Right atrium auricular region (tissue), 2 donors: Measurements from ENCODE around the gene MFSD11. TPM values are rescaled to one million over a fixed set of nuclear protein-coding genes. Genes with fewer than 3 reads are reported as not detected.
"Not testable (repeated sequence)": the region's sequence is repeated elsewhere in the genome, so short reads cannot be mapped to it uniquely, and the experiment has no call there.

Experiments
- DNase-seq: peaks from one replicate; pipeline ENCODE4 v3.0.0-alpha.2; 2019; ENCODE audit warnings: low spot score
- H3K27ac ChIP-seq, 2 donors: fragments of 200-600 bp; sonication (generic); 1 replicate in 1 of 2; 2 replicates in 1 of 2; pipeline ENCODE4 v1.5.1; 2016 to 2019
- H3K27me3 ChIP-seq, 2 donors: fragments of 200-600 bp; sonication (generic); one replicate each; pipeline versions ENCODE4 v1.5.1 to v1.6.0; 2017 to 2019
- H3K36me3 ChIP-seq: fragments of 200-600 bp; sonication (generic); one replicate; pipeline ENCODE4 v1.5.1; 2016
- H3K4me1 ChIP-seq, 2 donors: fragments of 200-600 bp; sonication (generic); one replicate each; pipeline versions ENCODE4 v1.5.1 to v1.6.0; 2017 to 2019
- H3K4me3 ChIP-seq, 2 donors: fragments of 200-600 bp; sonication (generic); 1 replicate in 1 of 2; 2 replicates in 1 of 2; pipeline ENCODE4 v1.5.1; 2017 to 2019; ENCODE audit warnings: mild to moderate bottlenecking in 1 of 2, moderate library complexity in 1 of 2
- H3K9me3 ChIP-seq, 2 donors: fragments of 200-600 bp; sonication (generic); one replicate each; pipeline ENCODE4 v1.5.1; 2019
- total RNA-seq, 2 donors: library from RNA; depleted of rRNA; stranded (reverse); fragments of >200 nt; gene quantifications; one replicate each; pipeline ENCODE4 v1.1.0, GENCODE V29; 2016
- TF ChIP-seq, protein P1 (sequence below), 2 donors: fragments of 200-600 bp; sonication (generic); IDR thresholded peaks; one replicate each; pipeline ENCODE4 v1.5.1; 2019; ENCODE audit warnings: antibody characterized with exemption in 2 of 2

MFSD11 gene
- total RNA-seq, 2 donors from 2014 or later: 24.8 to 29.3 TPM

DNA sequence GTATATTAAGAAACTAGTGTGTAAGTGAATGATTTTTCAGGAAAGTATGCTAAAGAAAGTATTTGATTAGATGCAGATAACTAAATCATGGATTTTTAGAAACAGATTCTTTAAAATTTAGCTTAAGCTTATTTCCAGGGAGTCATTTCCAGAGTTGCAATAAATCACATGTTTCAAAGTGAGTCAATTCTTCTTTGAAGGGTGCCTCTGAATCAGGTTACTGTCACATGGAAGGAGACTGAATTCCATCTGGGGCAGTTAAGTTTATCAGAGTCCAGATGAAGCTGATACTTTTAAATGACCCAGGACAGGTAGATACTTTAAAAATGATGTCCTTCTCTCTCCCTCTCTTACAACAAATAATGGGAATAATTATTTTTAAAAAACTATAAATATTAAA, 5.0 kb downstream of the MFSD11 start:
- Histone ChIP-seq H3K27ac (peak overlapping the region in 1 of 2 donors; percentile 99), H3K4me3 (no peak overlapping the region), H3K9me3 (no peaks in the 10 kb centered on the region), H3K36me3 (peaks cover 50% of the 10 kb centered on the region), H3K4me1 (peaks cover 0 to 31% of the 10 kb centered on the region in 2 donors), H3K27me3 (no peaks in the 10 kb centered on the region)
- no peak for DNase-seq
- TF ChIP-seq, protein P1, sequence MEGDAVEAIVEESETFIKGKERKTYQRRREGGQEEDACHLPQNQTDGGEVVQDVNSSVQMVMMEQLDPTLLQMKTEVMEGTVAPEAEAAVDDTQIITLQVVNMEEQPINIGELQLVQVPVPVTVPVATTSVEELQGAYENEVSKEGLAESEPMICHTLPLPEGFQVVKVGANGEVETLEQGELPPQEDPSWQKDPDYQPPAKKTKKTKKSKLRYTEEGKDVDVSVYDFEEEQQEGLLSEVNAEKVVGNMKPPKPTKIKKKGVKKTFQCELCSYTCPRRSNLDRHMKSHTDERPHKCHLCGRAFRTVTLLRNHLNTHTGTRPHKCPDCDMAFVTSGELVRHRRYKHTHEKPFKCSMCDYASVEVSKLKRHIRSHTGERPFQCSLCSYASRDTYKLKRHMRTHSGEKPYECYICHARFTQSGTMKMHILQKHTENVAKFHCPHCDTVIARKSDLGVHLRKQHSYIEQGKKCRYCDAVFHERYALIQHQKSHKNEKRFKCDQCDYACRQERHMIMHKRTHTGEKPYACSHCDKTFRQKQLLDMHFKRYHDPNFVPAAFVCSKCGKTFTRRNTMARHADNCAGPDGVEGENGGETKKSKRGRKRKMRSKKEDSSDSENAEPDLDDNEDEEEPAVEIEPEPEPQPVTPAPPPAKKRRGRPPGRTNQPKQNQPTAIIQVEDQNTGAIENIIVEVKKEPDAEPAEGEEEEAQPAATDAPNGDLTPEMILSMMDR (IDR thresholded peaks at IDR 0.05): no peak

GRCh38 chr17:76744747-76745146, 6.8 kb downstream of the MFSD11 start:
- no peak for DNase-seq
- H3K27ac ChIP-seq: peak overlapping the region; percentile 51 to 71
- peaks cover 0 to 24% of the 10 kb centered on the region in 2 donors for H3K4me1 ChIP-seq
- no peaks in the 10 kb centered on the region for H3K9me3 ChIP-seq
- TF ChIP-seq, protein P1 (IDR thresholded peaks at IDR 0.05): no peak
- no peak overlapping the region for H3K4me3 ChIP-seq
- peaks cover 50% of the 10 kb centered on the region for H3K36me3 ChIP-seq
- H3K27me3 ChIP-seq: no peaks in the 10 kb centered on the region

DNA sequence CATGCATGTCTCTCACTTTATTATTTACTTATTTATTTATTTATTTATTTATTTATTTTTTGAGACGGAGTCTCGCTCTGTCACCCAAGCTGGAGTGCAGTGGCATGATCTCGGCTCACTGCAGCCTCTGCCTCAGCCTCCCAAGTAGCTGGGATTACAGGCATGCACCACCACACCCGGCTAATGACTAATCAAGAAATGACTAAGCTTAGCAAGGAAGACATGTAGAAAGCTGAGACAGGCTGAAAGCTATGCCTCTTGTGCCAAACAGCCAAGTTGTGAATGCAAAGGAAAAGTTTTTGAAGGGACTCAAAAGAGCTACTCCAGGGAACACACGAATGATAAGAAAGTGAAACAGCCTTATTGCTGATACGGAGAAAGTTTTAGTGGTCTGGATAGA, 7.9 kb downstream of the MFSD11 start:
- H3K36me3 ChIP-seq: peaks cover 50% of the 10 kb centered on the region
- H3K4me1 ChIP-seq: peaks cover 0 to 22% of the 10 kb centered on the region in 2 donors
- H3K27me3 ChIP-seq, H3K4me3 ChIP-seq, H3K9me3 ChIP-seq, DNase-seq, H3K27ac ChIP-seq: not testable (repeated sequence)

GRCh38 chr17:76747716-76748363, 9.9 kb downstream of the MFSD11 start:
- Histone ChIP-seq H3K9me3 (no peaks in the 10 kb centered on the region), H3K4me1 (peaks cover 0 to 18% of the 10 kb centered on the region in 2 donors), H3K4me3 (no peak overlapping the region), H3K27ac (peak overlapping the region; percentile 62 to 78), H3K36me3 (peaks cover 37% of the 10 kb centered on the region), H3K27me3 (no peaks in the 10 kb centered on the region)
- no peak for DNase-seq
- TF ChIP-seq, protein P1 (IDR thresholded peaks at IDR 0.05): no peak

GRCh38 chr17:76748657-76749056, 10.7 kb downstream of the MFSD11 start:
- H3K9me3 ChIP-seq: no peaks in the 10 kb centered on the region
- H3K27me3 ChIP-seq: no peaks in the 10 kb centered on the region
- H3K36me3 ChIP-seq: peaks cover 29% of the 10 kb centered on the region
- H3K4me1 ChIP-seq: peaks cover 0 to 18% of the 10 kb centered on the region in 2 donors
- H3K4me3 ChIP-seq: no peak overlapping the region
- DNase-seq: no peak
- TF ChIP-seq, protein P1 (IDR thresholded peaks at IDR 0.05): no peak
- peak overlapping the region; percentile 62 to 78 for H3K27ac ChIP-seq

DNA sequence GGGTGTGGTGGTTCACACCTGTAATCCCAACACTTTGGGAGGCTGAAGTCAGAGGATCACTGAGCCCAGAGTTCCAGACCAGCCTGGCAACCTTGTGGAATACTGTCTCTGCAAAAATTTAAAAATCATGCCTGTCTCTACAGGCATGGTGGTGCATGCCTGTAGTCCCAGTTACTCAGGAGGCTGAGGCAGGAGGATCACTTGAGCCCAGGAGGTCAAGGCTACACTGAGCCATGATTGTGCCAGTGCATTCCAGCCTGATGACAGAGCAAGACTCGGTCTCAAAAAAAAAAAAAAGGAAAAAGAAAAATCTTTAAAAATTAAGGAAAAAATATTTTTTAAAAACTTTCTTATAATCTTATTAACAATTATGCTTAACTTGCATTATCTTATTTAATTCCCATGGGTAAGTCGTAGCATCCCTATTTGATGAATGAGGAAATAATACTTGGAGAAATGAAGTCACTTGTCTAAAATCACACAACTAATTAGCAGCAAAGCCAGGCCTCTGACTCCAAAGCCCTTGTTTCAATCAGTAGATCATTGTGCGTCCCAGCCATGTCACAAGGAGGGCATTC, 13.6 kb downstream of the MFSD11 start:
- Histone ChIP-seq H3K36me3 (peaks cover 26% of the 10 kb centered on the region), H3K27ac (no peak overlapping the region)

More for the DNA sequence above, 13.6 kb downstream of the MFSD11 start:
- DNase-seq: no peak
- TF ChIP-seq, protein P1 (IDR thresholded peaks at IDR 0.05): no peak
- H3K9me3 ChIP-seq: no peaks in the 10 kb centered on the region
- H3K4me3 ChIP-seq: no peak overlapping the region
- H3K4me1 ChIP-seq: peaks cover 0 to 18% of the 10 kb centered on the region in 2 donors
- H3K27me3 ChIP-seq: no peaks in the 10 kb centered on the region
